Activated CD8-positive, alpha-beta T cell treated with anti-CD3 and anti-CD28 coated beads for 36 hours (primary cell): ENCODE results near the gene PTPN6. TPM values are rescaled to one million over a fixed set of nuclear protein-coding genes. Genes with fewer than 3 reads are reported as not detected.

Experiments used
- ATAC-seq: fragments of 200-7000 bp; cut with Tn5 transposase; one replicate; pipeline ENCODE4 v1.10.0; 2021; ENCODE audit warnings: mild to moderate bottlenecking, moderate library complexity
- CTCF ChIA-PET: fragments of 350-600 bp; sonication (Branson Sonifier 250); formaldehyde crosslinking; loops from one replicate; lab custom pipeline; 2021; ENCODE audit warnings: antibody characterized with exemption; lab: Charles Lee
- POLR2A ChIA-PET: fragments of 350-600 bp; sonication (Branson Sonifier 250); formaldehyde crosslinking; loops from one replicate; lab custom pipeline; 2021; ENCODE audit warnings: antibody characterized with exemption; lab: Charles Lee
- DNase-seq: peaks from one replicate; pipeline ENCODE4 v3.0.0-alpha.2; 2020
- H3K27ac Mint-ChIP-seq: one replicate; pipeline ENCODE4 v1.8.0; 2021; ENCODE audit warnings: mild to moderate bottlenecking, mixed read lengths
- H3K27me3 Mint-ChIP-seq: one replicate; pipeline ENCODE4 v1.8.0; 2021; ENCODE audit warnings: mixed read lengths
- H3K36me3 Mint-ChIP-seq: one replicate; pipeline ENCODE4 v1.8.0; 2021; ENCODE audit warnings: low read depth, mixed read lengths
- H3K4me1 Mint-ChIP-seq: one replicate; pipeline ENCODE4 v1.8.0; 2021; ENCODE audit warnings: low read depth, mixed read lengths
- H3K4me3 Mint-ChIP-seq: one replicate; pipeline ENCODE4 v1.8.0; 2021; ENCODE audit warnings: mild to moderate bottlenecking, moderate library complexity, mixed read lengths
- H3K9me3 Mint-ChIP-seq: one replicate; pipeline ENCODE4 v1.8.0; 2021; ENCODE audit warnings: mixed read lengths
- intact Hi-C: fragments of 100-400 bp; cut with micrococcal nuclease; formaldehyde crosslinking; loops from one replicate; pipeline ENCODE4 v1.10.0; 2022
- total RNA-seq, 2 experiments: library from RNA; stranded (reverse); gene quantifications; one replicate each; pipeline ENCODE4 v1.2.3, GENCODE V29; 2021
- TF ChIP-seq, protein P1 (sequence below): fragments of 200-600 bp; IDR thresholded peaks from one replicate; pipeline ENCODE4 v1.8.0; 2022; ENCODE audit warnings: antibody characterized with exemption, mild to moderate bottlenecking

PTPN6 gene
- total RNA-seq, 2 experiments from 2014 or later, result 485 to 489 TPM

GRCh38 chr12:6951551-6952120 lies 480 bp downstream of the PTPN6 start:
- TF ChIP-seq, protein P1, sequence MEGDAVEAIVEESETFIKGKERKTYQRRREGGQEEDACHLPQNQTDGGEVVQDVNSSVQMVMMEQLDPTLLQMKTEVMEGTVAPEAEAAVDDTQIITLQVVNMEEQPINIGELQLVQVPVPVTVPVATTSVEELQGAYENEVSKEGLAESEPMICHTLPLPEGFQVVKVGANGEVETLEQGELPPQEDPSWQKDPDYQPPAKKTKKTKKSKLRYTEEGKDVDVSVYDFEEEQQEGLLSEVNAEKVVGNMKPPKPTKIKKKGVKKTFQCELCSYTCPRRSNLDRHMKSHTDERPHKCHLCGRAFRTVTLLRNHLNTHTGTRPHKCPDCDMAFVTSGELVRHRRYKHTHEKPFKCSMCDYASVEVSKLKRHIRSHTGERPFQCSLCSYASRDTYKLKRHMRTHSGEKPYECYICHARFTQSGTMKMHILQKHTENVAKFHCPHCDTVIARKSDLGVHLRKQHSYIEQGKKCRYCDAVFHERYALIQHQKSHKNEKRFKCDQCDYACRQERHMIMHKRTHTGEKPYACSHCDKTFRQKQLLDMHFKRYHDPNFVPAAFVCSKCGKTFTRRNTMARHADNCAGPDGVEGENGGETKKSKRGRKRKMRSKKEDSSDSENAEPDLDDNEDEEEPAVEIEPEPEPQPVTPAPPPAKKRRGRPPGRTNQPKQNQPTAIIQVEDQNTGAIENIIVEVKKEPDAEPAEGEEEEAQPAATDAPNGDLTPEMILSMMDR, result no peak
- DNase-seq (peak; percentile 49), ATAC-seq (no peak)
- H3K27me3 Mint-ChIP-seq, result no peaks in the 10 kb centered on the region
- no peaks in the 10 kb centered on the region for H3K9me3 Mint-ChIP-seq
- ChIA-PET CTCF (interaction anchor here (1.4 to 22.8 kb wide), 5 partner anchors 9 to 60 kb away, joined by 3 to 460 read pairs (median 3); no protein-coding TSS in a partner anchor), POLR2A (interaction anchor here (1.3 to 36.0 kb wide), 4 partner anchors 3 to 166 kb away, joined by 5 to 1266 read pairs (median 654); partner anchors contain the start of genes ATN1, C12orf57, EMG1 and PHB2)
- peaks cover 63% of the 10 kb centered on the region for H3K36me3 Mint-ChIP-seq
- H3K4me3 Mint-ChIP-seq, result peak overlapping the region; percentile 95
- H3K27ac Mint-ChIP-seq, result peak overlapping the region; percentile 93
- peaks cover 63% of the 10 kb centered on the region for H3K4me1 Mint-ChIP-seq
- intact Hi-C loops, result no loop called here

GRCh38 chr12:6952121-6952862 lies 1.1 kb downstream of the PTPN6 start:
- CTCF ChIA-PET, result interaction anchor here (1.4 to 22.8 kb wide), 4 partner anchors 8 to 61 kb away, joined by 3 to 460 read pairs (median 3); no protein-coding TSS in a partner anchor
- no peak for DNase-seq
- H3K36me3 Mint-ChIP-seq, result peaks cover 64% of the 10 kb centered on the region

DNA sequence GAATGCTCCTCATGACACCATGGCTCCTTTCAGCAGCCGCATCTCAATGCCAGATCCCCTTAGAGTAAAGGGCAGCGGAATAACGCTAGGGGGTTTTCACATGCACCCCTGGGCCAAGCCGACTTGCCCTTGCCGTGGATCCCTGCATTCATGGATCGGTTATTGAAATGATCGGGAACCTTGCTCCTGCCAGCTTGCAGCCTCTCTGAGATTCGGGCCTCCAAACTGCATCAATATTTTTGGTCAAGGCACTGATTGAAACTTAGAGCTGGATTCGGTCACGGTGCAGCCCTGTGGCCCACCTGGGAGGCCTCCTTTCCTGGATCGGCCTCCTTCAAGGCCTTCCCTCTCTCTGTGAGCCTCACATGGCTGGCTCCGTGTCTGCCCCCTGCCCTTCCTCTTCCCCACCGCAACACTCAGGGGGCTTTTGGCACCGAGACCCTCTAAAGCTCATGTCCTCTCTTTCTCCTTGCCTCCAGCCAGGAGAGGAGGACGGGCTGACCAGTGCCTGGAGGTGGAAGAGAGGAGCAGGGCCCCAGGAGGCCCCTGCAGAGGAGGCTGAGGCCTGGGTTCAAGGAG lies 1.8 kb downstream of the PTPN6 start:
- H3K36me3 Mint-ChIP-seq, result peaks cover 67% of the 10 kb centered on the region
- H3K4me1 Mint-ChIP-seq, result peaks cover 62% of the 10 kb centered on the region
- POLR2A ChIA-PET, result interaction anchor here (1.3 to 36.0 kb wide), 4 partner anchors 2 to 165 kb away, joined by 5 to 1266 read pairs (median 654); partner anchors contain the start of genes ATN1, C12orf57, EMG1 and PHB2
- peak; percentile 48 for DNase-seq
- CTCF ChIA-PET, result interaction anchor here (1.4 to 22.8 kb wide), 3 partner anchors 7 to 61 kb away, joined by 3 to 460 read pairs (median 3); no protein-coding TSS in a partner anchor
- intact Hi-C loops, result no loop called here
- H3K27ac Mint-ChIP-seq, result peak overlapping the region; percentile 93
- H3K9me3 Mint-ChIP-seq, result no peaks in the 10 kb centered on the region
- ATAC-seq, result no peak
- TF ChIP-seq, protein P1, result no peak
- H3K4me3 Mint-ChIP-seq, result peak overlapping the region; percentile 95
- H3K27me3 Mint-ChIP-seq, result no peaks in the 10 kb centered on the region

More at GRCh38 chr12:6952121-6952862, 1.1 kb downstream of the PTPN6 start:
- intact Hi-C loops, result no loop called here
- no peaks in the 10 kb centered on the region for H3K9me3 Mint-ChIP-seq
- POLR2A ChIA-PET, result interaction anchor here (1.3 to 36.0 kb wide), 4 partner anchors 2 to 165 kb away, joined by 5 to 1266 read pairs (median 654); partner anchors contain the start of genes ATN1, C12orf57, EMG1 and PHB2
- ATAC-seq, result no peak
- peaks cover 63% of the 10 kb centered on the region for H3K4me1 Mint-ChIP-seq
- TF ChIP-seq, protein P1, result no peak
- H3K27ac Mint-ChIP-seq, result peak overlapping the region; percentile 93
- peak overlapping the region; percentile 95 for H3K4me3 Mint-ChIP-seq
- H3K27me3 Mint-ChIP-seq, result no peaks in the 10 kb centered on the region

- Mint-ChIP-seq H3K4me3 (peak overlapping the region; percentile 95), H3K27me3 (no peaks in the 10 kb centered on the region), H3K9me3 (no peaks in the 10 kb centered on the region), H3K27ac (peak overlapping the region; percentile 93), H3K36me3 (peaks cover 74% of the 10 kb centered on the region), H3K4me1 (peaks cover 63% of the 10 kb centered on the region)
- DNase-seq (peak; percentile 88), ATAC-seq (peak; percentile 18)
- intact Hi-C loops, result no loop called here
- TF ChIP-seq, protein P1, result no peak
- CTCF ChIA-PET, result interaction anchor here (0.7 to 22.8 kb wide), 6 partner anchors 7 to 84 kb away, joined by 3 to 460 read pairs (median 6); partner anchors contain the start of genes C12orf57, PTPN6 and RNU7-1
- POLR2A ChIA-PET, result interaction anchor here (0.7 to 36.0 kb wide), 7 partner anchors 1 to 64 kb away, joined by 3 to 1266 read pairs (median 23); partner anchors contain the start of genes ATN1, C12orf57, EMG1 and LPCAT3
These were observed 2.5 kb downstream of the PTPN6 start for GRCh38 chr12:6953442-6954315.
